Progenitor cell of endocrine pancreas (in vitro differentiated cells): ENCODE results near the gene RP2. TPM values are rescaled to one million over a fixed set of nuclear protein-coding genes. Genes with fewer than 3 reads are reported as not detected.

ENCODE experiments used
- DNase-seq: peaks from one replicate; pipeline ENCODE4 v3.0.0; 2021; ENCODE audit warnings: low spot score; ENCODE audit not compliant: unreplicated experiment
- H3K27ac Mint-ChIP-seq: 2 replicates; pipeline ENCODE4 v1.8.0; 2021; ENCODE audit warnings: mild to moderate bottlenecking, moderate library complexity, mixed read lengths
- H3K27me3 Mint-ChIP-seq: 2 replicates; pipeline ENCODE4 v1.8.0; 2021; ENCODE audit warnings: mixed read lengths
- H3K36me3 Mint-ChIP-seq: 2 replicates; pipeline ENCODE4 v1.8.0; 2022; ENCODE audit warnings: mixed read lengths; ENCODE audit not compliant: insufficient read depth
- H3K4me1 Mint-ChIP-seq: 2 replicates; pipeline ENCODE4 v1.8.0; 2021; ENCODE audit warnings: low read depth, mixed read lengths
- H3K4me3 Mint-ChIP-seq: 2 replicates; pipeline ENCODE4 v1.8.0; 2021; ENCODE audit warnings: low read depth, mild to moderate bottlenecking, moderate library complexity, mixed read lengths
- H3K9me3 Mint-ChIP-seq: 2 replicates; pipeline ENCODE4 v1.8.0; 2021; ENCODE audit warnings: low read depth, mixed read lengths
- total RNA-seq: library from RNA; stranded (reverse); gene quantifications from 2 replicates; pipeline ENCODE4 v1.2.1, GENCODE V29; 2021
- TF ChIP-seq, protein P1 (sequence below): fragments of 200-600 bp; sonication (generic); IDR thresholded peaks from one replicate; pipeline ENCODE4 v1.5.0; 2021; ENCODE audit warnings: antibody characterized with exemption, mild to moderate bottlenecking; ENCODE audit not compliant: unreplicated experiment

Gene RP2
- total RNA-seq, 1 donor from 2014 or later = 9.3 TPM

DNA sequence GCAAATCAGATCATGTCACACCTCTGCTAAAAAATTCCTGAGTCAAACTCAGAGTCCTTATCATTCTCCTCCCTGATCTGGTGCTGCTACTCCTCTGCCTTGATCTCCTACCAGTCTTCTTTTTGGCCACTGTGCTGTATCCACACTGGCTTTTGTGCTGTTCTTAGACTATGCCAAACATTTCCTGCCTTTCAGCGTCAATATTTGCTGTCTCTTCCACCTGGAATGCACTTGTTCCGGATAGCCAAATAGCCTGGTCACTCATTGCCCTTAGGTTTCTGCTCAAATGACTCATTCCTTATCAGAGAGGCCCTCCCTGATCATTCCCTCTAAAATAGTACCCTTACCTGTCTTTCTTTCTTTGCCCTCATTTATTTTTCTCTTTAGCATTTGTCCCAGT is 24.4 kb upstream of the RP2 start:
- Mint-ChIP-seq H3K36me3 (peaks cover 3% of the 10 kb centered on the region), H3K4me1 (peaks cover 10% of the 10 kb centered on the region), H3K9me3 (peaks cover 16% of the 10 kb centered on the region), H3K27ac (peak overlapping the region; percentile 63), H3K27me3 (no peaks in the 10 kb centered on the region), H3K4me3 (no peak overlapping the region)
- TF ChIP-seq, protein P1, sequence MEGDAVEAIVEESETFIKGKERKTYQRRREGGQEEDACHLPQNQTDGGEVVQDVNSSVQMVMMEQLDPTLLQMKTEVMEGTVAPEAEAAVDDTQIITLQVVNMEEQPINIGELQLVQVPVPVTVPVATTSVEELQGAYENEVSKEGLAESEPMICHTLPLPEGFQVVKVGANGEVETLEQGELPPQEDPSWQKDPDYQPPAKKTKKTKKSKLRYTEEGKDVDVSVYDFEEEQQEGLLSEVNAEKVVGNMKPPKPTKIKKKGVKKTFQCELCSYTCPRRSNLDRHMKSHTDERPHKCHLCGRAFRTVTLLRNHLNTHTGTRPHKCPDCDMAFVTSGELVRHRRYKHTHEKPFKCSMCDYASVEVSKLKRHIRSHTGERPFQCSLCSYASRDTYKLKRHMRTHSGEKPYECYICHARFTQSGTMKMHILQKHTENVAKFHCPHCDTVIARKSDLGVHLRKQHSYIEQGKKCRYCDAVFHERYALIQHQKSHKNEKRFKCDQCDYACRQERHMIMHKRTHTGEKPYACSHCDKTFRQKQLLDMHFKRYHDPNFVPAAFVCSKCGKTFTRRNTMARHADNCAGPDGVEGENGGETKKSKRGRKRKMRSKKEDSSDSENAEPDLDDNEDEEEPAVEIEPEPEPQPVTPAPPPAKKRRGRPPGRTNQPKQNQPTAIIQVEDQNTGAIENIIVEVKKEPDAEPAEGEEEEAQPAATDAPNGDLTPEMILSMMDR = no peak
- no peak for DNase-seq

DNA sequence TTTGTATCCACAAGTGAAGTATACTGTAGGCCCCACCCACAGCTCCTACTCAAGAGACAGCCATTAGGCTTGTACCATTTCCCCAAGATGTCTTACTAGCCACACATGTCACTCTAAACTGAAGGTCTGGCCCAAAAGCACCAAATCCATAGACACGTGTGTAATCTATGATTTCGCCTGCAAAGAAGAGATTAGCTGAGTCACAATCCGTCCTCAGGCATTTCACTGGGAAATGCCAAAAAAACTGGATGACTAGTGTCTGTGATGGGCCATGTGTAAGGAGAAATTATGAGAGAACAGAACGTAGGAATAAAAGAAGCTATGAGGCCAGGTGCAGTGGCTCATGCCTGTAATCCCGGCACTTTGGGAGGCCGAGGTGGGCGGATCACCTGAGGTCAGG is 21.9 kb upstream of the RP2 start:
- Mint-ChIP-seq H3K9me3 (peaks cover 8% of the 10 kb centered on the region), H3K4me1 (peaks cover 10% of the 10 kb centered on the region)

DNA sequence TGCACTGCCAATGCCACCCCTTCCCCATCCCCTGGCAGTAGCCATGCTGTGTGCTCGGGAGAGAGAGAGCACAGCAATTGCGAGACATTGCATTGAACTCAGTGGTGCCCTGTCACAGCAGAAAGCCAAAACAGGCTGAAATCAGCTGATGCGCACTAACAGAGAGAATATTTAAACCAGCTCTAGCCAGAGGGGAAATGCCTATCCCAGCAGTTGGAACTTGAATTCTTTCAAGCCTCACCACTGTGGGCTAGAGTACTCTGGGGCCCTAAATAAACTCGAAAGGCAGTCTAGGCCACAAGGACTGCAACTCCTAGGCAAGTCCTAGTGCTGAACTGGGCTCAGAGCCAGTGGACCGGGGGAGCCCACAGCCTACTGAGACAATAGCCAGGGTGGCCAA is 17.7 kb upstream of the RP2 start:
- no peaks in the 10 kb centered on the region for H3K4me1 Mint-ChIP-seq
- no peak for DNase-seq
- H3K9me3 Mint-ChIP-seq = peaks cover 17% of the 10 kb centered on the region

More for the DNA sequence above, 21.9 kb upstream of the RP2 start:
- no peak overlapping the region for H3K4me3 Mint-ChIP-seq
- peaks cover under 1% of the 10 kb centered on the region for H3K36me3 Mint-ChIP-seq
- H3K27me3 Mint-ChIP-seq = no peaks in the 10 kb centered on the region
- DNase-seq = no peak
- TF ChIP-seq, protein P1 = no peak
- H3K27ac Mint-ChIP-seq = no peak overlapping the region

DNA sequence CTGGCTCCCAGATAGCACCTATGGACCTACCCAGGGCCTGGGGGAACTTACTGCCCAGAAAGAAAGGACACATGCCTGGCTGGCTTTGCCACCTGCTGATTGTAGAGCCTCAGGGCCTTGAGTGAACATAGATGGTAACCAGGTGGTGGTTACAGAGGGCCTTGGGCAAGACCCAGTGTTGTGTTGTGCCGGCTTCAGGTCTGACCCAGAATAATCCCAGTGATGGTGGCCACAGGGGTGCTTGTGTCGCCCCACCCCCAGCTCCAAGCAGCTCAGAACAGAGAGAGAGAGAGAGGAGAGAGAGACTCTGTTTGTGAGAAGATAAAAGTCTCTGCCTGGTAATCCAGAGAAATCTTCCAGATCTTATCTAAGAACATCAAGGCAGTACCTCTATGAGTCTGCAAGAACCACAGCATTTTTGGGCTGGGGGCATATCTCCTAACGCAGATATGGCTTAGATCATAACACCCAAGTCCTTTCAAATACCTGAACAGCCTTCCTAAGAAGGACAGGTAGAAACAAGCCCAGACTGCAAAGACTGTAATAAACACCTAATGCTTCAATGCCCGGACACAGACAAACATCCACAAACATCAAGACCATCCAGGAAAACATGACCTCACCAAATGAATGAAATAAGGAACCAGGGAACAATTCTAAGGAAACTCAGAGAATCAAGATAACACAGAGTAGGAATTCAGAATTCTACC is 16.3 kb upstream of the RP2 start:
- no peak overlapping the region for H3K27ac Mint-ChIP-seq
- TF ChIP-seq, protein P1 = no peak
- H3K9me3 Mint-ChIP-seq = peaks cover 19% of the 10 kb centered on the region
- no peaks in the 10 kb centered on the region for H3K27me3 Mint-ChIP-seq
- H3K4me3 Mint-ChIP-seq = no peak overlapping the region
- H3K4me1 Mint-ChIP-seq = no peaks in the 10 kb centered on the region
- DNase-seq = no peak
- H3K36me3 Mint-ChIP-seq = no peaks in the 10 kb centered on the region

More for the DNA sequence above, 17.7 kb upstream of the RP2 start:
- TF ChIP-seq, protein P1 = no peak
- H3K27ac Mint-ChIP-seq = no peak overlapping the region
- no peaks in the 10 kb centered on the region for H3K36me3 Mint-ChIP-seq
- no peak overlapping the region for H3K4me3 Mint-ChIP-seq
- H3K27me3 Mint-ChIP-seq = no peaks in the 10 kb centered on the region

DNA sequence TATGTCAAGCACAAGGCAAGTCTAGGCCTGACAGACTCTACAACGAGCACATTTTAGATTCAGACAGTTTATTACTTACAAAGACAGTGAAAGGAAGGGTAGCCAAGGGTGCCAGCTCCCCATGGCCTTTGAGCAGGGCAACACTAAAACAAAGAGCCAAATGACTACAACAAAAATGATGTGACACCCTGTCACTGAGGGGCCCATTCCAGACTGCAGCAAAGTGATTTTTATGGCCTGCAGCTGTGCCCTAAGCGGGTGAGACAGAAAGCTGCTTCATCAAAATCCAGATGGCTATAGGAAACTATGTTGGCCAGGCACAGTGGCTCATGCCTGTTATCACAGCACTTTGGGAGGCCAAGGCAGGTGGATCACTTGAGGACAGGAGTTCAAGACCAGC is 13.4 kb upstream of the RP2 start:
- Mint-ChIP-seq H3K36me3 (no peaks in the 10 kb centered on the region), H3K4me3 (no peak overlapping the region), H3K4me1 (no peaks in the 10 kb centered on the region), H3K9me3 (peaks cover 23% of the 10 kb centered on the region), H3K27me3 (no peaks in the 10 kb centered on the region), H3K27ac (peak overlapping the region; percentile 19)
- TF ChIP-seq, protein P1 = no peak
- no peak for DNase-seq
